Activated naive CD4-positive, alpha-beta T cell treated with anti-CD3 and anti-CD28 coated beads, Interleukin-2, amount 50 U/mL, for 16 hours (primary cell): ENCODE results near the gene FGGY.

ENCODE experiments used
- DNase-seq: peaks from one replicate; pipeline ENCODE4 v3.0.0-alpha.2; 2020

The FGGY gene

DNA sequence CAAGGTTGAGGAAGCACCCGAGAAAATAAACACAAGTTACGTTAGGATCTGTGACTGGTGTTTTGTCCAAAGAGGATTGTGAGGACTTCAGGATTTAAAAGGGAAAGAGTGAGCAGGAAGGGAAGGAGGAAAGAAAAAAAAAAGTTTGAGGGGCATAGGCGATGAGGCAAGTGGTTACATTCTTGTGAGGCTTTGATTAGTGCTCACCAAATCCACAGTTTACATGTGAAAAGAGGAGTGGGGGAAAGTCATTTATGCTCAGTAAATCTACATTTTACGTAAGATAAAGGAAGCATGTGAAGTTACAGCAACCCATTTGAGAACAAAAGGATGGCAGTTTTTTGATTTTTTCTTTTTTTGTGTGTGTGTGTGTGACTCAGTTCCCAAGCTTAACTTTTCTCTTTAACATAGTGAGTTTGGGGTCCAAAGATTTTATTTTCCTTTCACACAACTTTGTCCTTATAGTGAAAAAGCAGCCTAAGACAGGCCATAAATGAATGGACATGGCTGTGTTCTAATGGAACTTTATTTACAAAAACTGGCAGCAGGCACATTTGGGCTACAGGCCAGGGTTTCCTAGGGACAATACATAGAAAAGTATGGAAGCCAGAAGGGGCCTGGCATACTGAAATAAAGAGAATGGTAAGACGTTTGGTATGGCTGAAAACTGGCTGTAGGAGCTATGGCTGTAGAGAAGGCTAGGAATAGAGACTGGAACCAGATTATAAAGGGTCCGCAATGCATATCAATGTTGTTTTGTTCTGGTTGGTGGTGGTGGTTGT is 121.7 kb downstream of the FGGY start:
- DNase-seq = no peak

DNA sequence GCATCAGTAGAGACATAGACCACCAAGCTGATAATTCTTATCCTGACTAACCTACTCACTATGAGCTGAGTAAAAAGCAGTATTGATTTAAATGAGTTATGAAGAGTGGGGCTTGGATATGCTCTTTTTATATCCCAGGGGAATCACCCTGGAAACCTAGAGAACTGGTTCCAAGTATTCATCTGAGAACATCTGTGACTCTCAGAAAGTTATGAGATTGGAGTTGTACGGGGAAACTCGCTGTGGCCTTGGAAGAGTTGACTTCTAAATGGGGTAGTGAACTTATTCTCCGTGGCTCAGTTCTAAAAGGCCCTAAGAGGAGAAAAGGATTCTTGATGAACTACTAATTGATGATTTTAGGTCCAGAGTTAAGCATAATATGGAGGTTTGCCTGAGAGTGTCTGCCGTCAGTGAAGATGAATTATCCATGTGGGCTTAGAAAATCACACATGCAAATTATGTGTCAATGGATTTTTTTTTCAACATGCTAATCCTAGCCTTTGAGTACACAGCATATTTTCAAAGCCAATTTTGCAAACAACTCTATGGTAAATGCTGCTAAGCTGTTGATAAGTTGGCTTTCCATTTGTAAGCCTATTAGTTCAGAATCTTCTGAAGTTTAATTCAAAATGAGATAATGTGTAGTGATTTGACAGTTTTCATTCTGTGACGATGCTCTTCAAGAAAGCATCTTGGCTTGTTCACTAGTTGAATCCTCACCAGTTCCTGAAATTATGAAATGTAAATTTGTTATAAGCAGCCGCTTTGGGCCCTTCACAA is 122.7 kb downstream of the FGGY start:
- DNase-seq = no peak

DNA sequence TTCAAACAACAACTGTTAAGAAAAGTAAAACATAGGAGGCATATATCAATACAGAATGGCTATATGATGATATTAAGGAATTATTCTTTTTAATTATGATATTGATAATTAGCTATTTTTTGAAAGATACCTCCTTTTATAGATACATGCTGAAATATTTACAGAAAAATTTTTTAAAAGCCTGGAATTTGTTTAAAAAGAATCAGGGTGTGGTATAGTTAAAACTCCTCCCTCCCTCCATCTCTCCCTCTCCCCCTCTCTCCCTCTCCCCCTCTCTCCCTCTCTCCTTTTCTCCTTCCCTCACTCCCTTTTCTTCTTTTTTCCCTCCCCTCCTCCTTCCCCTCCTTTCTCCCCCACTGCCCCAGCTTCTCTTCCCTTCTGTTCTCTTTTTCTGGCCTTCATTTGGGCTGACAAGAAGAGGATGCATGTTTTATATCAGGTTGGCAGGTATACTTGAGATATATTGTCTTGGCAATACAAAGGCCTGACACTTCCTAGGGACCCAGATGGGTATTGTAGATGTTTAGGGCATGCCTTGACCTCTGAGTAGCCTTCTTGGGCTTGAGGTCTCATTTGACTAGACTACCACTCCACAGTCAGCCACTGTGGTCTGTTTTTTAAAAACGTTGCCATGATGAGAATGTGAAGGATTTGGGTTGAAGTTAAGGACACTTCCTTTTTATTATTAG is 124.5 kb downstream of the FGGY start:
- no peak for DNase-seq

DNA sequence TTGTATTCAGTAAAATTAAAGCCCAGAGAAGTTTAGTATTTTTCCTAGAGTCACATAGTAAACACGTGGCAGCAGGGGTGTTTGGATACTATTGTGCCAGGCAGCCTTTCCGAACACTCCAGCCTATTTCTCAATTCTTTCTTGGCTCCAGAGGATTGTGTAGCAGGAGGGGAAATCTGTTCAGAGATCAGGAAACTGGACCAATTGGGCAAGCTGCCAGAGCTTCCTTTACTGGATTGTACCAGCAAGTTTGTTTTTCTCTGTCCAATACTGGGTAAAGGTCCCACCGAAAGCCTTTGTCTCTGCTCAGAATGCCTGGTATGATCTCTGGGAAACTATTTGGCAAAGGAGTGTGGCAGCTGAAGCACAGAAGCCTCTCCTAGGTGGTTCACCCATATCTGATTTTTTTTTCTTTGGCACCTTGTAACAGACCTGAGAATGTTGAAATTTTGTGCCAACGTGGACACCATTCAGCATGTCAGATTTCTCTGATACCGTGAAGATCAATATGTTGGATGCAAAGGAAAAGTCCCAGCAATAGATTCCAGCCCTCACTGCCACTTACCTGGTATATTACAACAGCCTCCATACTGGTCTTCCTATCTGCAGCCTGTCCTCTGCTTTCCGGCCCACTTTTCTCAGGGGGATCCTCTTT is 126.2 kb downstream of the FGGY start:
- no peak for DNase-seq

DNA sequence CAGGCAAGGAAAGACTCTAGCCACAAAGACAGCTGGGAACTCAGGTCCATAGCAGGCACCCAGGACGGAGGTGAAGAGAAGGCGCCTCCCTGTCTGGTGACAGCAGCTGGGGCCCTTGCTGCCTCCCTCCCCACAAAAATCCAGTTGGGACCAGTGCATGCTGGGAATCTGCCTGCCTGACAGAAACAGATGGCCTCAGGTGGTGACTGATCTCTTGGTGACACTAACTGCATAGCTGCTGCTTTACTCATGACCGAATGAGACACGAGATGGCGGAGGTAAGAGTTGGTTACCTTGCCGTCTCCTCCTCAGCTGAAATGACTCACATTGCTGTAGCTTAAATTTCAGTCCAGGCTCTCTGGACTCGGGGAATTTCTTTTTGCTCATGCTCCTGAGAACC is 130.3 kb downstream of the FGGY start:
- DNase-seq = no peak

DNA sequence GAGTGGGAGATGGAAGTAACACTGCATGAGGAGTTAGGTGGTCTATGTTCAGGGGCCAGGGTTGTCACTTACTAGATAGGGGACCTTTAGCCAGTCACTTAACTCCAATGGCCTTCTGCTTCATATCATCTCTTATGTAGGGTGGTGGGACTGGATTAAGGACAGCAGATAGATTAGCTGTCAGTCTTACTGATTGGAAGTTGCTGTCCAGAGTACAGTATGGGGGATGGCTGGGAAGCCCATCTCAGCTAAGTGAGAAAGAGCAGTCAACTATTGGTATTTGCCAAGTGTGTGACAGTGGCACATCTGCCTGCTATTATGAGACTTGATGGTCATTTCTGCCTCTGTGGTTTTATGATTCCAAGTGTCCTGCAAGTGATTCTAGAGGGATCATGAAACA is 130.9 kb downstream of the FGGY start:
- DNase-seq = no peak

DNA sequence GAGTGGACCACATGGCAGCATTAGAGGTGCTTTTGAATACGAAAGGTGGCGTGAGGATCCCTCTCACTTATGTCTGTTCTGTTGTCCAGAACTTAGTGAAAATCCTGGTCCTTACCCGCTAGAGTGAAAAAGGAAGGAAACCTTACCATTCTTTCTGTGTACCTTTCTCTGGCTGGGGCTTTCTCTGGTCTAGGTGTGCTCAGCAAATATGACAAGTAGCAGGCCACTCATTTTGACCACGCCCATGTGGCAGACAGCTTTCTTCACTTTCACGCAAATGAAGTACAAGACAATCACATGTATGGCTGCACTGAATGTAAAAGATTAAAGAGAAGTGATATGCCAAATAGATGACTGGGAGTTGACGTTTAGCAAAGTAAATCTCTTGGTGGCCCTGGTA is 131.9 kb downstream of the FGGY start:
- no peak for DNase-seq

DNA sequence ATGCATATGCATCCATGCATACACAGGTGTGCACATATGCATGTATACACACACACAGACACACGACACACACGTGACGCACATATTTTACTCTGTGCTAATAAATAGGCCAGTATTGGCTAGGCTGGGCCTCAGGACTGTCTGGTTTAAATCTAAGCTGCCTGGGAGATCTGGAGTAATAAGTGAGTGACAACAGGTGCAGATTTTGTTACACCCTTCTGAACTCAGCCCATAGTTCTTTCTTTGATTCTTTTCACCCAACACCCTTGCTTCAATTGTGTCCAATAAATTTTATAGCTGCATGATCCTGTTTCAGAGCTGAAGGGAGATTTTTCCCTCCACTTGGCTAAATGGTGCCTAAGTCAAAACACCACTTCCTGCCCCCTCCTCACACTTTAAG is 132.8 kb downstream of the FGGY start:
- DNase-seq = no peak

DNA sequence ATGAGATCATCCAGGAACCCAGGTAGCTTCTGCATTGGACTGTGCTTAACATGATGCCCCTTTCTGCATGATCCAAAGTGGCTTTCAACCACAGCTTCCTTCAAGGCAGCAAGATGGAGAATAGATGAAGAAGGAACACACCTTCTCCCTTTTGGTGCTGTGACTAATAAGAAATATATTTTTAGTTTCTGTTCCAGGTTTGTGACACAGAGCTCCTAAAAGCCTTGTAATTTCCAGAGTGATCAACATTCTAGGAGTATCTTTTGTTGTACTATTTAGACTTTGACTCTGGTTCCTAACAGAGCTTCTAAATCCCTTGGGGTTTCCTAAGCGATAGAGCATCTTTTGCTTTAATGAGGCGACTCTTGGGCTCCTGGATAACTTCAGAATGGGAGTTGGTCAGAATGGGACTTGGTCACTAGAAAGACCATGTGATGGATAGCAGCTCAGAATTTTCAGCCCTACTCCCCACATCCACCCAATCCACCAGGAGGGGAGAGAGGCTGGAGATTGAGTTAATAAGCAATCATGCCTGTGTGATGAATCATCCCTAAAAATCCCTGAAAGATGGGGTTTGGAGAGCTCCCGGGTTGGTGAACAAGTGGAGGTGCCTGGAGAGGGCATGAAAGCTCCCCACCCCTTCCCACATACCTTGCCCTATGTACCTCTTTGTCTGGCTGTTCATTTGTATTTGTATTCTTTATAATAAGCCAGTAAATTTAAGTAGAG is 134.8 kb downstream of the FGGY start:
- no peak for DNase-seq

DNA sequence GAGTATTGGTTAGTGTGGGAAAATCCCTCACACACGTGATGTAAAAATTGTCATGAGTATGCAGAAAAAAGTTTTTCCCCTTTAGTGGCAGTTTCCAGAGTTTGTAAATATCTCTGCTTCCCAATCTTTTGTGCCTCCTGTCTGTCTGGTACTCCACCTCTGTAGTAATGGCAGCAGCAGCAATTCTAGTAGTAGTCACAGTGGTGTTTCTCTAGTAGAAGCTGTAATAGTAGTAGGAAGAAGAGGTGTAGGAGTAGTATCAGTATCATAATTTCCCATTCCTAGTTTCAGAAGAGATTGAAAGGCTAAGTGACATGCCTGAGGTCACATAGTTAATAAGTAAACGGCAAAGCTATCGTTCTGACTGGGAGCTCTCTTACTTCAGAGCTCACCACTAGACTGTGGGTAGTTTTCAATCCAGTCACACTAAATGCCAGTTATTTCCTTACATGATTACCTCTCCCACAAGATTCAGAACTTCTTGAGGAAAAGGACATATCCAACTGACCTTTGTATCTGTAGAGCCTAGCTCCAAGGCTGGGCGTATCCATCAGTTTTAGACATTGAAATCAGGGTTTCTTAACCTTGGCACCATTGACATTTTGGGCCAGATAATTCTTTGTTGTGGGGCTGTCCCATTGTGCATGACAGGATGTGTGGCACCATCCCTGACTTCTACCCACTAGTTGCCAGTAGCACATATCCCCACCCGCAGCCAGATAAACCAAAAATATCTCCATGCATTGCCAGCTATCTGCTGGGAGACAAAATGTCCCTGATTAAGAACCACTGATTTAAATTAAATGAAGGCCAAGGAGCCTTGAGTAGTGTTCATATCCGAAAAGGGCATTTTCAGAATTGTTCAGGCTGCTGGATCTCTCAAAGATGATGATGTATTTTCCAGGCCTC is 135.9 kb downstream of the FGGY start:
- no peak for DNase-seq

DNA sequence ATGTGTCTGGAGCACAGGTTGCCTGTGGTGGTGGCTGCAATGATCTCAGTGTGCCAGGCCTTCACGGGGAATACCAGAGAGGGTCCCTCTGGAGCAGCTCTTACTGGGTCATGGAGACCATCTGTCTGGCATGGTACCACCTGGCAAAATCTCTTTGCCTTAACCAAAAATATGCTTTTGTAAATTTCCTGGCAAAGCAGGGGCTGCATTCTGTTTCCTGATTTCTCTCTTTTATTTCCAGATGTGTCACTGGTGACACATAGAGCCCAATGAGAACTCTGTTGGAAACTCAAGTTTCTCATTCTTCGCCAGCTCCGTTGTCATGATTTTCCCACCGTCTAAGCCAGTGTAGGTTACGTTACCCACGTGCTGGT is 136.5 kb downstream of the FGGY start:
- DNase-seq = no peak

DNA sequence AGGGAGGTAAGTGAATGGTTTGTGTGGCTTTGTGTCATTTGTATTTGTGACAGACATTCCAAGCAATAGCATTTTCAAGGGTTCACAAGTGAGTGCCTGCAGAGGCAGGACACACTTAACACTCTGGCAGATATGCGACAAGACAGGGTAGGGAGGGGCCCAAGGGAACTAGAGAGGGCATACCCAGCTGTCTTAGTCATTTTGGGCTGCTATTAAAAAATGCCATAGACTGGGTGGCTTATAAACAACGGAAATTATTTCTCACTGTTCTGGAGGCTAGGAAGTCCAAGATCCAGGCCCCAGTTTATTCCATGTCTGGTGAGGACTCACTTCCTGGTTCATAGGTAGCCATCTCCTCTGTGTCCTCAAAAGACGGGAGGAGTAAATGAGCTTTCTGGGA is 137.4 kb downstream of the FGGY start:
- DNase-seq = no peak

DNA sequence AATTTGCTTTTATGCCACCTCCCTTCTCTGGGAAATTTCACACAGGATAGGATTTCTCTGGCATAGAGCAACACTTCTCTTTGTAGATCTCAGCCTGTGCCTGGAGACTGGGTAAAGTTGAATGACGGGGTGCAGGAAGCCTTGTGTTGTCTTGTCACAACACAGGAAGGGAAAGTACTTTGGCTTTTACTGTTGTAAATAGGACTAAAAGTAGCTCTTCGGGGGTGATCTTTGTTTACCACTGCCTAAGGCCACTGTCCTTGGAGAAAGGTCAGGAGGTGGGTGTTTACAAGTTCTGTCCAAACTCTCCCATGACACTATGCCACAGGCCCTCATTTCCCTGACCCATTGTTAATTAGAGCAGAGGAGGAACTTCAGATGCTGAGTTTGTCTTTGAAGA is 139.7 kb downstream of the FGGY start:
- DNase-seq = no peak

DNA sequence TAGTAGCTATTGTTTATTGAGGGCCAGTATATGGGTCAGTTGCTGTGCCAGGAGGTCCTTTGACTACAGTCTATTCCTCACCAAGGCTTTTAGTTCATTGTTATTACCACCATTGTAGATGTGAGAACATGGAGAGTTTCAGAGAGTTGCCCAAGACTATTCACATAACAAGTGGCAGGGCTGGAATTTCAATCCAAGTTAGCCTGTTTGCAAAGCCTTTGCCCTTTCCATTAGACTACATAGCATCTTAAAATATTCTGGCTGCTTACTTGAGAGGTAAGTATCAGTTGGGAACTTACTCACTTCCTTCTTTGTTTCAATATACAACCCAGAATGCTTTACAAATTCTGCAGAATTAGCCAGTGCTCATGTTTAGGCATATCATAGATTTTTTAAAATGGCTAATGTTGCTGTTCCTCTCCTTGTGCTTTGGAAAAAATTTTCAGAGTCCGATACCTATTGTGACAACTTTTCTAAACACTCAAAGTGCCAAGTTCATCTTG is 141.2 kb downstream of the FGGY start:
- no peak for DNase-seq

DNA sequence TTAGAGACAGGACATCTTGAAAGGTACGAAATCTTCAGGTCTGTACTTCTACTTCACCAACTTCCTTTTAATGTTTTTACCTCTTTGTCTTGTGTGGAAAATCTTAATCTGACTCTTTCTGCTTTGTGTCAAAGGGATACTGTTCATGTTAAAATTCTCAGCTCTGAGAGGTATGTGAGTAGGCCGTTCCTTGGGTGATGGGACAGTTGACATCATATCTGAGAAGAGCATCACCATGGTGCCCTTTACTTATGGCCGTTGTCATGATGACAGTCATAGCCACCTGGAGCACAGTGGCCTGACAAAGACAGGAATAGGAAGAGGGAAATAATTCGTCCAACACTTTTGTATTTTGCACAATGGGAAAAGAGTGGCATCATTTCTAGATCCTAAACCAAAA is 145.6 kb downstream of the FGGY start:
- DNase-seq = no peak

DNA sequence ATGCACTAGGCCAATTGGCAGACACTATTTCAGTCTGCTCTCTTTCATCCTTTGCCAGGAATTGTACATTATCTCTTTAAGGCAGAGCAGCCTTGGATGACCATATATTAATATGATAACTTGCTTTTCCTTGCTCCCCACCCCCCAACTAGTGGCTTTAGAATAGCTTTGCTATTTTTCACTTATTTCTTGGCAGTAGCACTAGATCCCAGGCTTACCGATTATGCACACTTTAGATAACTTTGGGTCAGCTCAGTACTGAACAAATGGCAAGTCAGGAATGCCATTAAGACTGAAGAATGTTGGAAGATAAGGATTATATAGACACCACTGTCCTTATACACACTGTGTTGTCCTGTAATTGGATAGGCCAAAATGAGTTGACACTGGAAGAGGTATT is 146.4 kb downstream of the FGGY start:
- no peak for DNase-seq

DNA sequence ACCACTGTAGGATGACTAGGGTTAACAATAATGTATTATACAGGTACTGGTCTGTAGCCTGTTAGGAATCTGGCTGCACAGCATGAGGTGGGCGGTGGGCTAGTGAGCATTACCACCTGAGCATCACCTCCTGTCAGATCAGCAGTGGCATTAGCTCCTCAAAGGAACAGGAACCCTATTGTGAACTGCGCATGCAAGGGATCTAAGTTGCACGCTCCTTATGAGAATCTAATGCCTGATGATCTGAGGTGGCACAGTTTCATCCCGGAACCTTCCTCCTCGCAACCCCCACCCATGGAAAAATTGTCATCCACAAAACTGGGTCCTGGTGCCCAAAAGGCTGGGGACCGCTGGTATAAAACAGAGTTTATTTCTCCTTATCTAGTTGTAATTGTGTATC is 147.6 kb downstream of the FGGY start:
- no peak for DNase-seq

DNA sequence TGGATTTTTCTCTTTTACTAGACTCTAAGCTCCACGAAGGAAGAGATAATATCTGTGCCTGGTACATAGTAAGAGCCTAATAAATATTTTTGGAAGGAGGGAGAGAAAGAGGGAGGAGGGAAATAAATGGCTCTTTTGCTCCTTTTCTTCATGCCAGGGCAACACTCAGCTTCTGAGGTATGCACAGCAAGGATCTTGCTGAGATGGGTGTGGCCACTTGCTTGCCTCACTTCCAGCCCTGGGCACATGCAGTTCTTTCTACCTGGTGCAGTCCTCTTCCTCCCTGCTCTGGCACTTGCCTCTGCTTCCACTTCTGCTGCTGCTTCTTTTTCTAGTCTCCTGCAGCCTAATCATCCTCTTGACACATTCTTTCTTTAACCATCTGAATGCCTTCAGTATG is 148.1 kb downstream of the FGGY start:
- DNase-seq = no peak

DNA sequence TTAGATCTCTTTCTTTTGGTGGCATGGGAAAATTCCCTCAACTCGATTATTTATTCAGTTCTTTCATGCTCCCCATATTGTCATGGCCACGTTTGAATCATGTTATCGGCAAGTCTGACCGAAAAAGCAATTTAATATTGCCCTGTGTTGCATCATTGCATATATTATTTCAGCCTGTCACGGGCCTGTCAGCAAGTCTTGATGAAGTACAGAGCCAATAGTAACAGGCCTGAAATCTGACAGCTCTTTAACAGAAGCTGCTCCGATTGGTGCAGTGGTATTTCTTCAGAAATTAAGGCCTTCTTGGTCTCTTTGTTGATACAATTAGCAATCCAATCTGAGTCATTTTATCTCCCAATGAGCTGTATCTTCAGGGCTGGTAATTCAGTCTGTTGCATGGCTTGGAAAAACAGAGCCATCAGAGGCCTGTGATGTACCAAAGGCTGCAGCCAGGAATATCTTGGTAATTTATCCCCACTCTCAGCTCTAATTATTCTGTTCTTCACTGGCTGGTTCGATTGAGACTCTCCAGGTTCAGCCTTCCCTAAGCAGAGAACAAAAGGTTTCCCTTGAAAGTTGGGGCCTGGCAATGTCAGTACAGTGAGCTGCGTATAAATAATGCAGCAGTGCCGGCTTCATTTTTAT is 149.5 kb downstream of the FGGY start:
- no peak for DNase-seq

DNA sequence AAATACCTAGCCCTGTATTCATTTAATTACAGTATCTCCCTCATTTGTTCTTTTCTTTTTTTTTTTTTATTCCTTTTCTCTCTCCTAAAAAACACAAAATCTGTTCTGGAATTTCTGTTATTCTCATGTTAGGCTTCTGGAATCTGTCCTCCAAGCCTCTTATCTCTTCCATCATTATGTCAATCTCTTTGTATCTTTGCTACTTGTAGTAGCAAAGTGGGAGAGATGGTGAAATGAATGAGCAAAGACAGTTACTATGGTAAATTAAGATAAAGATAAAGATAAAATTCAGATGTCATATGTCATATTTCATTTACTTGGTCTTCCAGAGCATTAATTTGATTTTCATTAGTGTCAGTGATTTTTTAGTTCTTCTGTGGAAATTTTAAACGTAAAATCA is 155.1 kb downstream of the FGGY start:
- no peak for DNase-seq

DNA sequence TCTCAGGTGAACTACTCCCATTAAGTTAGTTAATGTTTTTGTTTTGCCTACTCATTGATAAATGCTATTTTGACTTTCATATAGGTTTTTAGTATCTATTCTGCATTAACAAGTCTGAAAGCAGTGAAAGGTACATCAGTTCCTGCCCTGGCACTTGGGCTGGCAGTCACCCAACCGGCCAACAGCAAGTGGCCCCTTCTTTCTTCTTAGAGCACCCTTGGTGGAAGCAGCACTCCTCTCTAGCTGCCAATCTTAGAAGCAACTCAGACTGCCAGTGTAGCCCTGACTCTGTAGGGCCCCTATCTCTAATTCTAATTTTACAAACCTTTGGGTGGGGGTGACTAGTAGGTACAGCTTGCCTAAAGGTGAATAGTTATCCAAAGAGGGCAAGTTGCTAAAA is 155.7 kb downstream of the FGGY start:
- no peak for DNase-seq
